ENCODE data around the gene FAF2. TPM values are rescaled to one million over a fixed set of nuclear protein-coding genes. Genes with fewer than 3 reads are reported as not detected.
A peak's percentile ranks its signal among the peaks of the same experiment; 100 is the strongest.

The FAF2 gene
- total and polyA plus RNA-seq, 10 donors = 7.6 to 41.3 (median 31.8) TPM

- Histone ChIP-seq H3K27me3 (replicated peaks in 1 of 7) (no peaks in the 10 kb centered on the region), H3K4me1 (peaks cover 39 to 81% (median 75%) of the 10 kb centered on the region in 6 donors), H3K27ac (peak overlapping the region in 5 of 8 donors; percentile 97 to 100 (median 100)), H3K4me3 (no peak overlapping the region), H3K36me3 (peaks cover 0 to 13% (median 0%) of the 10 kb centered on the region in 6 donors), H3K9me3 (no peaks in the 10 kb centered on the region)
- TF ChIP-seq POLR2A (IDR thresholded peaks at IDR 0.05) (no peak), POLR2AphosphoS5 (IDR thresholded peaks at IDR 0.05) (no peak), CTCF (IDR thresholded peaks at IDR 0.05 in 8 of 11, conservative IDR thresholded peaks at IDR 0.05 in 3 of 11) (no peak)
- 64 to 72% (median 67%) methylated on average over 5 of the region's 5 CpGs for WGBS, 5 donors
- DNase-seq = no peak
- intact Hi-C loops (cut with DNase I; ENCODE audit: low total_unique reads) = loop anchor here (10.0 kb wide), 1 partner anchor 94 kb away; the partner anchor contains the start of gene FAF2
Measured at GRCh38 chr5:176538989-176539384, 90.8 kb downstream of the FAF2 start.

GRCh38 chr5:176540476-176540899 lies 92.3 kb downstream of the FAF2 start:
- H3K27me3 ChIP-seq (replicated peaks in 1 of 7) = no peaks in the 10 kb centered on the region
- WGBS, 5 donors = 65 to 92% (median 80%) methylated on average over 8 of the region's 8 CpGs
- peaks cover 31 to 81% (median 70%) of the 10 kb centered on the region in 6 donors for H3K4me1 ChIP-seq
- intact Hi-C loops (cut with DNase I; ENCODE audit: low total_unique reads) = no loop called here
- no peaks in the 10 kb centered on the region for H3K36me3 ChIP-seq
- no peak for DNase-seq
- peak overlapping the region in 7 of 8 donors; percentile 89 to 100 (median 95) for H3K27ac ChIP-seq
- no peak for TF ChIP-seq CTCF (IDR thresholded peaks at IDR 0.05 in 8 of 11, conservative IDR thresholded peaks at IDR 0.05 in 3 of 11)
- no peak for TF ChIP-seq POLR2A (IDR thresholded peaks at IDR 0.05)
- TF ChIP-seq POLR2AphosphoS5 (IDR thresholded peaks at IDR 0.05) = no peak
- H3K4me3 ChIP-seq = peak overlapping the region in 1 of 8 donors; percentile 93
- H3K9me3 ChIP-seq = no peaks in the 10 kb centered on the region

GRCh38 chr5:176540956-176541337 lies 92.8 kb downstream of the FAF2 start:
- DNase-seq = no peak
- Histone ChIP-seq H3K27ac (peak overlapping the region; percentile 72 to 100 (median 94)), H3K4me3 (peak overlapping the region in 4 of 8 donors; percentile 75 to 93 (median 82)), H3K9me3 (no peaks in the 10 kb centered on the region), H3K27me3 (replicated peaks in 1 of 7) (no peaks in the 10 kb centered on the region), H3K4me1 (peaks cover 31 to 81% (median 65%) of the 10 kb centered on the region in 6 donors), H3K36me3 (no peaks in the 10 kb centered on the region)
- 59 to 84% (median 72%) methylated on average over 8 of the region's 8 CpGs for WGBS, 5 donors
- intact Hi-C loops (cut with DNase I; ENCODE audit: low total_unique reads) = no loop called here
- TF ChIP-seq CTCF (IDR thresholded peaks at IDR 0.05 in 8 of 11, conservative IDR thresholded peaks at IDR 0.05 in 3 of 11) (no peak), POLR2AphosphoS5 (IDR thresholded peaks at IDR 0.05) (no peak), POLR2A (IDR thresholded peaks at IDR 0.05) (no peak)

GRCh38 chr5:176541338-176542134 lies 93.4 kb downstream of the FAF2 start:
- Histone ChIP-seq H3K4me3 (peak overlapping the region in 7 of 8 donors; percentile 6 to 93 (median 78)), H3K27ac (peak overlapping the region; percentile 72 to 100 (median 94)), H3K27me3 (replicated peaks in 1 of 7) (no peaks in the 10 kb centered on the region), H3K9me3 (no peaks in the 10 kb centered on the region), H3K4me1 (peaks cover 31 to 80% (median 62%) of the 10 kb centered on the region in 6 donors), H3K36me3 (no peaks in the 10 kb centered on the region)
- DNase-seq = peak; percentile 96
- intact Hi-C loops (cut with DNase I; ENCODE audit: low total_unique reads) = no loop called here
- TF ChIP-seq CTCF (IDR thresholded peaks at IDR 0.05 in 8 of 11, conservative IDR thresholded peaks at IDR 0.05 in 3 of 11) (no peak), POLR2A (IDR thresholded peaks at IDR 0.05) (no peak), POLR2AphosphoS5 (IDR thresholded peaks at IDR 0.05) (peak; percentile 79 to 84 (median 82))
- 7 to 32% (median 25%) methylated on average over 6 to 12 of the region's 12 CpGs for WGBS, 5 donors
